HFF-Myc (cell line): ENCODE data around the gene CLK4.
A peak's percentile ranks its signal among the peaks of the same experiment; 100 is the strongest.

Experiments
- DNase-seq: peaks from one replicate; pipeline ENCODE4 v3.0.0-alpha.2; 2011; ENCODE audit warnings: low read depth; ENCODE audit errors: extremely low read depth
- H3K4me3 ChIP-seq: replicated peaks from 2 replicates; pipeline ENCODE4 v1.5.1; 2011; ENCODE audit warnings: low read depth, mild to moderate bottlenecking, control low read depth, low read length
- TF ChIP-seq, protein P1 (sequence below): IDR thresholded peaks from 2 replicates; pipeline ENCODE4 v1.5.1; 2012; ENCODE audit warnings: mild to moderate bottlenecking, low read depth, low read length, control low read depth; ENCODE audit errors: missing control alignments

CLK4 gene

GRCh38 chr5:178640331-178641045, 13.6 kb upstream of the CLK4 start:
- H3K4me3 ChIP-seq = no peak overlapping the region
- TF ChIP-seq, protein P1, sequence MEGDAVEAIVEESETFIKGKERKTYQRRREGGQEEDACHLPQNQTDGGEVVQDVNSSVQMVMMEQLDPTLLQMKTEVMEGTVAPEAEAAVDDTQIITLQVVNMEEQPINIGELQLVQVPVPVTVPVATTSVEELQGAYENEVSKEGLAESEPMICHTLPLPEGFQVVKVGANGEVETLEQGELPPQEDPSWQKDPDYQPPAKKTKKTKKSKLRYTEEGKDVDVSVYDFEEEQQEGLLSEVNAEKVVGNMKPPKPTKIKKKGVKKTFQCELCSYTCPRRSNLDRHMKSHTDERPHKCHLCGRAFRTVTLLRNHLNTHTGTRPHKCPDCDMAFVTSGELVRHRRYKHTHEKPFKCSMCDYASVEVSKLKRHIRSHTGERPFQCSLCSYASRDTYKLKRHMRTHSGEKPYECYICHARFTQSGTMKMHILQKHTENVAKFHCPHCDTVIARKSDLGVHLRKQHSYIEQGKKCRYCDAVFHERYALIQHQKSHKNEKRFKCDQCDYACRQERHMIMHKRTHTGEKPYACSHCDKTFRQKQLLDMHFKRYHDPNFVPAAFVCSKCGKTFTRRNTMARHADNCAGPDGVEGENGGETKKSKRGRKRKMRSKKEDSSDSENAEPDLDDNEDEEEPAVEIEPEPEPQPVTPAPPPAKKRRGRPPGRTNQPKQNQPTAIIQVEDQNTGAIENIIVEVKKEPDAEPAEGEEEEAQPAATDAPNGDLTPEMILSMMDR = no peak
- no peak for DNase-seq

GRCh38 chr5:178637356-178638074, 10.7 kb upstream of the CLK4 start:
- DNase-seq = no peak
- no peak overlapping the region for H3K4me3 ChIP-seq
- TF ChIP-seq, protein P1 = no peak

- no peak overlapping the region for H3K4me3 ChIP-seq
- no peak for DNase-seq
- TF ChIP-seq, protein P1 = no peak
These were observed 5.4 kb upstream of the CLK4 start for GRCh38 chr5:178632285-178632684.

DNA sequence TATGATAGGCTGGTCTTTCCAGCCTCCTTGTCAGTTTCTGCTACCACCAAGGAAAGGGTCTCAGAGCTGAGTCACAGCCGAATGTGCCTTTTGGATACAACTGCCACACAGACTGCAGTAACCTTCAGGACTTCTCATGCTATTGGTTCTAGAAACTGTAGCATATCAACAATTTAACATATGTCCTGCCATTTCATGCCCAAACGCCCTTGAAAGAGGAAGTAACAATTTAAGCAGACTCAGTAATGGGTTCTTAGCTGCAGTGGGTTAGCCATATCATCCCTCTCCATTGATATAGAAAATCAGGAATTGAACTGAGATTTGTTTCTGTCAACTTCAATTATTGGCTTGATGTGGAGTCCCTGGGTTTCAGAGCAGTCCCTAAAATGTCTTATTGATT, 4.1 kb upstream of the CLK4 start:
- no peak overlapping the region for H3K4me3 ChIP-seq
- TF ChIP-seq, protein P1 = no peak
- no peak for DNase-seq

DNA sequence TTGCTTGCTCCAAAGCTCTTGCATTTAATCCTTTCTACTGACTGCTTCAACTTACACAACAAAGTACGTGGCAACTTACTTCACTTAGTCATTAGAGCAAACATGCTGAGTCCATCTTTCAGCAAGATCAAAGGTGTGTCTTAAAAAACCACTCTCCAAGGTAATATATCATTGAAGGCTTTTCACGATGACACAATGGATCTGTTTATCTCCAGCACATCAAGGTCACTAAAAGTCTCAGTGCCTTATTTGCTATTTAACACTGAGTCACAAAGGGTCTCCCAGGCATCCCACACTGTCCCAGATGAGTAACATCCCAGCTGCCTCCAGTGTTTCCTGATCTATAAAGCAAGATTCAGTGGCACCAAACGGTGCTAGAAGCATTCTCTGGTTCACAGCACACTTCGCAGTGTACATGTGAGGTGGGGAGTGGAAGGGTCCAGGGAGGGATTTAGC, 3.7 kb upstream of the CLK4 start:
- no peak overlapping the region for H3K4me3 ChIP-seq
- TF ChIP-seq, protein P1 = no peak
- no peak for DNase-seq

- TF ChIP-seq, protein P1 = no peak
- peak overlapping the region; percentile 80 for H3K4me3 ChIP-seq
- no peak for DNase-seq
These were observed 379 bp upstream of the CLK4 start for GRCh38 chr5:178627259-178627598.
